GM10248 (cell line): ENCODE results near the gene EXOC3.

Source experiments
- CTCF ChIA-PET: fragments of 300-600 bp; sonication (Branson Sonifier 250); formaldehyde crosslinking; extraction: SDS; loops from one replicate; lab custom pipeline; 2021; ENCODE audit warnings: antibody characterized with exemption; lab: Yijun Ruan, JAX
- POLR2A ChIA-PET: fragments of 350-650 bp; sonication (Branson Sonifier 250); formaldehyde crosslinking; extraction: SDS; loops from one replicate; lab custom pipeline; 2020; ENCODE audit warnings: antibody characterized with exemption; lab: Yijun Ruan, JAX
- DNase-seq: peaks from one replicate; pipeline ENCODE4 v3.0.0; 2012; ENCODE audit errors: extremely low spot score
- CTCF ChIP-seq: IDR thresholded peaks from 2 replicates; pipeline ENCODE4 v1.5.1; 2012; ENCODE audit warnings: mild to moderate bottlenecking, low read depth; ENCODE audit errors: extremely low read depth, missing control alignments, control extremely low read depth

Gene EXOC3

GRCh38 chr5:442335-443238, at the start of gene EXOC3:
Gene EXOC3, plus strand, starts transcription at chr5:443176. Its CDS starts 3,030 bp downstream, at chr5:446206.
- DNase-seq = peak; percentile 95
- POLR2A ChIA-PET = no interaction called here
- CTCF ChIA-PET = interaction anchor here (1.0 to 8.5 kb wide), 2 partner anchors 8 to 126 kb away, joined by 3 to 96 read pairs; no protein-coding TSS in a partner anchor
- TF ChIP-seq CTCF = no peak

- ChIA-PET POLR2A (interaction anchor here (1.5 kb wide), 1 partner anchor 77 kb away, joined by 4 read pairs; no protein-coding TSS in a partner anchor), CTCF (interaction anchor here (0.9 to 1.4 kb wide), 2 partner anchors 22 to 25 kb away, joined by 3 to 4 read pairs; no protein-coding TSS in a partner anchor)
- TF ChIP-seq CTCF = no peak
- DNase-seq = no peak
These were observed 49.1 kb upstream of the EXOC3 start for GRCh38 chr5:393846-394275.

GRCh38 chr5:394671-395155, 48.3 kb upstream of the EXOC3 start:
- TF ChIP-seq CTCF = no peak
- no peak for DNase-seq
- ChIA-PET CTCF (interaction anchor here (0.9 to 1.4 kb wide), 3 partner anchors 26 to 78 kb away, joined by 3 read pairs; no protein-coding TSS in a partner anchor), POLR2A (interaction anchor here (0.9 kb wide), 1 partner anchor 30 kb away, joined by 3 read pairs; no protein-coding TSS in a partner anchor)

- DNase-seq = no peak
- CTCF ChIA-PET = interaction anchor here (1.2 to 1.4 kb wide), 2 partner anchors 30 to 78 kb away, joined by 3 read pairs; no protein-coding TSS in a partner anchor
- POLR2A ChIA-PET = interaction anchor here (0.6 to 0.9 kb wide), 2 partner anchors 30 to 41 kb away, joined by 3 to 4 read pairs; no protein-coding TSS in a partner anchor
- TF ChIP-seq CTCF = no peak
These were observed 47.6 kb upstream of the EXOC3 start for GRCh38 chr5:395156-395920.

- DNase-seq = no peak
- ChIA-PET CTCF (interaction anchor here (1.2 kb wide), 1 partner anchor 79 kb away, joined by 3 read pairs; no protein-coding TSS in a partner anchor), POLR2A (interaction anchor here (0.6 kb wide), 1 partner anchor 40 kb away, joined by 4 read pairs; no protein-coding TSS in a partner anchor)
- no peak for TF ChIP-seq CTCF
These were observed 47.0 kb upstream of the EXOC3 start for GRCh38 chr5:395921-396530.
